Measurements from ENCODE around the gene USP21.

USP21 gene

DNA sequence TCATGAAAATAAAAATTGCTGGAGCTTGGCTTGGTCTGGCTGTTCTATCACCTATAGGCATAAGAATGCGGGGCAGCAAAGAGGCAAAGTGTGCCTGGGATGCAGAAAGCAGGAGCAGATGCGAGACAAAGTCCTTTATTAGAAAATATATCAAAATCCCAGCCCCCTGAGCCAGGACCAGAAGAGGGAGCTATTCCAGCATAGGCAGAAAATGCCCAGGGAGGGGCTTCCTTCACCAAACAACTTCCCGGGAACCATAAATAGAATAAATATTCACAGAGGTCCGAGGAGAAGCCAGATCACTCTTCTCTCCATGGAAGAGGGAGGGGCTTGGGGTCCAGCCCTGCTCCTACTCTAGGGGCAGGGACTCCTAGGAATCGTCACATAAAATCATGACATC lies 11.9 kb downstream of the USP21 start:
- no peak for DNase-seq (ENCODE audit: low spot score)

DNA sequence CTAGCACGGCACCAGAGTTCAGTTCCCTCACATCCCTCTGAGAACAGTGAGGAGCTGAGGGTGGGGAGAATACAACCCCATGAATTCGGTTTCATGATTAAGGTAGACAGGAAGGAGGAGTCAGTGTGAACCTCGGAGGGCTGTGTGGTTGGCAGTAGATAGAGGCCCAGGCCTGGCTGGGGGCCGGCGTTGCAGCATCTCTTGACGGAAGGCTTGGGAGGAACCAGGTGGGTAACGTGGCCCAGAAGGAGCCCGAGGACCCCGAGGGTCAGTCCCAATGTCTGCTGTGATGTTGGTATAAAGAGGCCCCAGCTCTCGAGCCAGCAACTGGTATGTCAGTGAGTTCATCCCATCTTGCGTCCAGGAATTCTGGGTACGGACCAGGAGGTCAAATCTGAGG lies 12.4 kb downstream of the USP21 start:
- DNase-seq (ENCODE audit: low spot score): no peak

DNA sequence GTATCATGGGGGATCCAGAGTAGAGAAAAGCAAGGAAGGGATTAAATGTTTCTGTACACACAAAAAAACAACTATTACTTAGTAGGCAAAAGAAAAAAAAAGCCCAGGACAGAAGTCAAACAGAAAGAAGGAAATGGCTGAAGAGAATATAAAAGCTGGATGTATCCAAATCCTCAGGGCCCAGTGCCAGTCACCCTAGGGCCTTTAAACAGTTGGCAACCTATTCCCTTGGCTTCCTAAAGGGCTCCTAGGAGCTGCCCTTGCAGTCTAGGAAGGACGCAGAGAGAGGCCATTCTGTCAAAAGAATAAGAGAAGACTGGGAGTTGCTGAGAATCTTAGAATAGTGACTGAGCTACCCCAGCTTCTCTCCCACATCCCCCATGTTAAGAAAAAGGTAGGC lies 13.0 kb downstream of the USP21 start:
- DNase-seq (ENCODE audit: low spot score): no peak

DNA sequence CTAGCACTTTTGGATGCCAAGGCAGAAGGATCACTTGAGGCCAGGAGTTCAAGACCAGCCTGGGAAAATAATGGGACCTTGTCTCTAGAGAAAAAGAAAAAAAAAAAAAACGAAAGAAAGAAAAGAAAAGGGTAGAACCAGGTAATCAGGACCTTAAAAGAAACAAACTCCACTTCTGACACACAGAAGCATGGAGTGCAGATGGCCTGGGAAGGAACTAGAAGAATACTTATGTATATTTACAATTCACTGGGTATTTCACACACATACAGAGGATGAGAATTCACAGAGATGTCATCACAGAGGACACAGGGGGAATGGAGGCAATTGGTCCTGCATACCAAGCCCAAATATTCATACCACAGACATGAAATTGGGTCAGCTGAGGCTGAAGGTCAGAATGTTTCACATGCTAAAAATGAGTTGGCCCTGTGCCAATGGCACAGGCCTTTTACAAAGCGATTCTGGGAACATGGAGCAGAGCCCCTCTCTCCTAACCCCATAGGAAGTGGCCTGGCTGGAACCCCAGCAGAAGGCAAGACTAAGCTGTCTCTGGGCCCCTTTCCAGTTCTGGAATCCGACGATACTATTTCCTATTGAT lies 13.6 kb downstream of the USP21 start:
- no peak for DNase-seq (ENCODE audit: low spot score)

DNA sequence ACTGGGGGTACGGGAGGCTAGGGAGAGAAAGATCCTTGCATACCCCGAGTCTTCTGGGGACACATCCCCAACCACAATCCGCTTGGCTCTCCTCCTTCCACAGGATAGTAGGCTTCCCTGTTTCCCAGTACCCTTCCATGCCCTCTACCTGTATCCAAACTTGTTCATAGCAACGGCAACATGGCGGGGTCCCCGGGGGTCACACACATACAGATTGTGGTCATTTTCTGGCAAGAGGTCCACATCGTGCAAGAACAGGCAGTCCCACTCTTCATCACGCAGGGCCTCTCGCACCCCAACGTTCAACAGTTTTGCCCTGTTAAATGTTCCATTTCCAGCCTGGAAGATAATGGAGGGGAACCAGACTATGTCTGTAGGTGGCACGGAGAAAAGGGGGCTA lies 14.4 kb downstream of the USP21 start:
- no peak for DNase-seq (ENCODE audit: low spot score)

DNA sequence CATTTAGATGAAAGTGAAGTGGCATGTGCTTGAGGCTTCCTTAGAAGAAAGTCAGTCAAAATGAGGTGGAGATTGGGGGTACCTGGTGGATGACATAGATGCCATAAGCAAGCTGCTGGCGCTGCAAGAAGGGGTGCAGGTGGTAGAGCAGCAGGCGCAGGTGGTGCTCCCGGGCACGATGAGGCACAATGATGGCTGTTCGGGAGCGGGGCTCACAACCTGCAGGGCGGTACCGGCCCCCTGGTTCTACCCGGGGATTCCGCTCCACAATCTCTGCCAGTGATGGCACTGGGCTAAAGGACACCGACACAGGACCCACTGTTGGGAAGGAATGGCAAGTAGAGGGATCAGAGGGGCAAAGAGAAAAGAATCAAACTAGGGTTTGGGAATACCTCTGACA lies 15.6 kb downstream of the USP21 start:
- no peak for DNase-seq (ENCODE audit: low spot score)

DNA sequence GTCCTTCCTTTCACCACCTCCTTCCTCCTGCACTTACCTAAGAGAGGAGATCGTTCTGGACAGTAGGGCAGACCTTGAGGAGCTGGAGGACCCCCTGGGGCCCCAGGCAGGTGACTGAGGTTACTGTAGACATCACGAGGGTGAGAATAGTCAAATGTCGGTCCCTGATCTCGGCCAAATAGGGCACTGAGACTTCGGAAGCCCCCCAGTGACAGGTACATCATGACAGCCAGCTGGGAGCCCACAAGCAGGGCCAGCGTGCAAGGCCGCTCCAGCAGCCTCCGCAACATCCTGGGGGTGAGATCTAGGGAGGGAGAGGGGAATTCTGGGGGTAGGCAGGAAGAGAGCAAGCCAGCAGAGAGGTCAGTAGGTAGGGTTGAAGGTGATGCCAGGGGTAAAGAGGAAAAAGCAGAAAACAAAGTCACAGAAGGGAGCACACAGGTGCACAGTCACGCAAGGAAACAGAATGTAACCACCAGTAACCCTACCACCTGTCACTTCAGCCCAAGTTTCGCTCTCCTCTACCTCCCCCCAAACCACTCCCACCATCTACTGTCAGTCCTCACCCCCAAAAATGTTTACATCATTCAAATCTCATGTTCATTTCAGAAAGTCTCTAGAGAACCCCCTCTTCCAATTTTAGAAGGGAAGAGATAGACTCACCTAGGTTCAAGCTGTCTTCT lies 16.6 kb downstream of the USP21 start:
- no peak for DNase-seq (ENCODE audit: low spot score)

DNA sequence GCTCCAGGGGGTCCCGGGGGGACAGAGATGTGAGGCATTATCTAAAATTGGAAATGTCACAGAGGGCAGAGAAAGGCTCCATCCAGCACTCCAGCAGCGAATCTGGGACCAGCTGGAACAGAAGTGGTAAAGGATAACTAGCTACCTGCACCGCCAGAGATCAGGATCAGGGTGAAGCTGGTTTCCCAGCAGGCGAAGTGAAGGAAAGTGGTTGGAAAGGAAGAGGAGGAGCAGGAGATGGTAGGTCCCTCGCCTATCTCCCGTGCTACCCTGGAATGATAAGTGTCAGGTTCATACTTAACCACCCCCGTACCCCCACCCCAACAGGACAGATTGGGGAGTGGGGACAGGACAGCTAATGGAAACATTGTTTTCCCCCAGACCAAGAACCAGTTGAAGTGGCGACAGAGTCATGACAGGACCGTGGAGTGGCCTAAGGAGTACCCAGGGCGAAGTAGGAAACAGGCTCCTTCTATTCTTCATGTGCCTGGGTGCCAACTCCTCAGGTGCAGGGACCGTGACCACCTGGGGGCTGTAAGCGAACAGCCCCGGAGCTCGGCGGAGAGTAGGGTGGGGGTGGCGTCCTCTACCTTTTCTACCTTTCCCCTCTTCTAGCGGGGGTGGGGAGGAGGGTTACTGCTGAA lies 17.3 kb downstream of the USP21 start:
- DNase-seq (ENCODE audit: low spot score): no peak

DNA sequence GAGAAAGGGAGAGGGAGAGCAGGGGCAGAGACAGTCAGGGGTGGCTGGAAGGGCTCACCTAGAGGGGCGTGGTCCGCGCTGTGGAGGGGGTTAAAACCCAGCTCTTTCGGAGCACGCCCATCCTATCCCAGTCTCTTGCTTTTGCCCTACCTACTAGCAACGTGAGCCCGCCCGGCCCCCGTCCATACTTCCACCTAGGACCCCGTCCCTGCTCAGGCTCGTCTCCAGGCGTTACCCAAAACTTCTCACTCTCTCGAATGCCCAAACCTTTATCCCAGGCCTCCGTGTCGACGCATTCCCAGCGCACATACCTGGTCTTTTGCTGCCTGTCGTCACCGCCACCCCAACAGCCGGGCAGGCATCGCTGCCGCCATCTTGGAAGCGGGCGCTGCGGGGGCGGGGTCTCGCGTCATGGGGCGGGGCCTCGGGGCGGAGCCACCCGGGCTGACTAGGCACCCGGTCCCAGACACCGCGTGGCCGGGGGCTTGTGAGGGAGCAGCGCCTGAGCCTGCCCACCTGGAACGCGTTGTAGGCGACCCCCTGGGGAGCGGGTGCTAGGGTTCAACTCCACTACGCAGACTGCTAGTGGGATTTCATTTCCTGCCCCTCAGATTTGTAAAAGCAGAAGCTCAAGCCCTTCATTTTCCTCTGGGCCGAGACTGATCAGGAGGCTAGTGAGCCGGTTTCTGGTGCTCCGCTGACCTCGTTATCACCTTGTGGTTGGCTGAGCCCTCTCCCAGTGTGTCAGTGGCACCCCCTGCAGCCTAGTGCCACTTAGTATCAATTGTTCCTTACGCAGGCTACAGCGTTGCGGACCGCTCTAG lies 18.0 kb downstream of the USP21 start, which contains the start of gene B4GALT3:
B4GALT3 (minus strand) TSS at position 396 of the 824 bp plus-strand sequence. CDS start 1,447 bp downstream, outside the sequence.
- DNase-seq (ENCODE audit: low spot score): peak; percentile 85

DNA sequence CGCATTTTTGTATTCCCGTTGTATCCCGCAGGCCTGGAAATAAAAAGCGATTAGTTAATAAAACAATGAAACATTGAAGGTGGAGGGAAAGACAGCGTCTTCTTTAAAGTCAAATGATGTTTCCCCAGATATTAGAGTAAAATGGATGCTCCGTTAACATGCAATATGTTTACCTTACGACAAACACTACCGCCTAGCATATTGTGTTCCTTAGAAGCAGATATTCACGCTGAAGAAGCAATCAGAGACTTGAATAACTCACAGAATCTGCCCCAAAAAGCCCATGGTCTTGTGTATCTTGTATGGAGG lies 18.6 kb downstream of the USP21 start:
- no peak for DNase-seq (ENCODE audit: low spot score)

DNA sequence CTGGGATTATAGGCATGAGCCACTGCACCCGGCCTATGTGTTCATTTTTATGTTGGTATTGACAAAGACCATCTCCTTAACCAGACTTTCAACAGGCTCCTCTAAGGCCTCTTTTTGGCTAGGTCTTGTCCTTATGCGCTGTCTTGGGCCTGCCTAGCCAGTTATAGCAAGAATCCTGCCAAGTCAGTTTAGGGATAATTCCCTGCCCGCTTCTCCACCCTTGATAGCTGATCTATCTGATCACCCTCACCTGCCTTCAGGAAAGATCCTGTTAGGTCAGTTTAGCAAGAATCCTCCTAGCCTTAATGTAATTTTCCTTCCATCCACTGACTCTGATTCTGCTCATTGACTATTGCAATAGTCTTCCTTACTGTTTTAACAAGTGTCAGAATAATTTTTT lies 20.4 kb downstream of the USP21 start:
- DNase-seq (ENCODE audit: low spot score): no peak

DNA sequence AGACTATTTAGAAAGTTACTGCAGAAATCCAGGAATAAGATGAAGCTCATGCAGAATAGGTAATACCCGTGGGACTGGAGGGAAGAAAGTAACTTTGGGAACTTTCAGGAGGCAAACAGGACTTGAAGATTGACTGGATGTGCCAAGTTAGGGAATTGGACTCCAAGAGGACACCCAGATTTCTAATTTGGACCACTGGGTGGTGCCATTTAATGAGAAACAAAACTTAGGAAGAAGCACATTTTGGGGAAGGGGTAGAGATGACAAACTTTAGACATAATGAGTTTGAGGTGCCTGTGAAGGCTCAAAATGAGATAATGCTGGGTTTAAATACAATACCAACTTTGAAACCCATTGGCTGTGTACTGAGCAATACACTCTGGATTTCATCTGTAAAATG lies 21.3 kb downstream of the USP21 start:
- DNase-seq (ENCODE audit: low spot score): no peak

DNA sequence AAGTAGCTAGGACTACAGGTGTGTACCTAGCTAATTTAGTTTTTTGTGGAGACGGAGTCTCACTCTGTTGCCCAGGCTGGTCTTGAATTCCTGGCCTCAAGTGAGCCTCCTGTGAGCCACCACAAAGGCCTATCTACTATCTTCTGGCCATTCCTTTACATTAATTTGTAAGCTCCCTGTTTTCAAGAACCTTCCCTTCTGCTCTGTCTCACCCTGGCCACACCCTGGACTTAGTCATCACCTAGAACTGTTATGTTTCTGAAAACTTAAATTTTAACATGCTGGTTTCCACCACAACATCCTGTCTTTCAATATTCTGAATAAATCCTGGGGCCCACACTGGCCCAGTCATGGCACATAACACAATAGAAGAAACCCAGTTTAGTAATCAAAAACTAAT lies 22.9 kb downstream of the USP21 start:
- no peak for DNase-seq (ENCODE audit: low spot score)

DNA sequence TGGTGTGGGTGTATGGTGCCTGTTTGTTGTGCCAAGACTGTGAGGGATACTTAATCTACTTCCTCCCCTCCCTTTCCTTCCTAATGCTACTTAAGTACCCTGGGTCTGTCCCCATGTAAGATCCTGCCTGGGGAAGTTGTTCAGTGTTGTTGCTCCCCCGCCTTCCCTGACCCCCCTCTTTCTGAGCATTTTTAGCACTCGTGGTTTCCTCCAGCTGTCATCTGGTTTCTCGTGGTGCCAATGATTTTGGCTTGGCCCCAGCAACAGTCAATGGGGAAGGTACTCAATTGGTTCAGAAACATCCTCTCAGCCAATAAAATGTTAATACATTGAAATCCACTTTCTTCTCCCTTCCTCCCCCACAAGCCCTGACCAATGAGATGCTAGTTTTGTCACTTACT lies 26.0 kb downstream of the USP21 start:
- DNase-seq (ENCODE audit: low spot score): peak; percentile 60

DNA sequence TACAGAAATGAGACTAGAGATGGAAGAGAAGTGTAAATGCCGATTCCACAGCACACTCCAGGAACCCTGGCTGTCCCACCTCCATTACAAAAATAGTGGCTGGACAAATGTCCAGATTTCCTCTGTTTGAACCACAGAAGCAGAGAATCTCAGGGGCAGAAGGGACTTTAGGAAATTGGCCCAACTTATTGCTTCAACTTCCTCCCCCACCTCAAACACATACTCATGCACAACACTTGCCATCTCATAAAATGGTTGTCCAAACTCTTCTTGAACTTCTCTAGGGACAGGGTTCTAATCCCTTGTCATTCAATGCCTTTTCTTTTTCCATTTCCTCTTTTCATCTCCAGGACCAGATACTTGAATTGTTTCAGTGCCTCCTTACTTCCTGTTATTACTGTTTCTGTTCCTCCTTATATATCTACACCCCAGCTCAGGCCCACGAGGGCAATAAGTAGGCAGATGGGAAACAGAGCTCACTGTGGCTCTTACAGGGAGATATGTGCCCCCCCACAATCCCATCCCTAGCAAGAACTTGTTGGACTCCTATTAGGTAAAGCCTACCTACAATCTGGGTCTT lies 26.5 kb downstream of the USP21 start:
- DNase-seq (ENCODE audit: low spot score): no peak

DNA sequence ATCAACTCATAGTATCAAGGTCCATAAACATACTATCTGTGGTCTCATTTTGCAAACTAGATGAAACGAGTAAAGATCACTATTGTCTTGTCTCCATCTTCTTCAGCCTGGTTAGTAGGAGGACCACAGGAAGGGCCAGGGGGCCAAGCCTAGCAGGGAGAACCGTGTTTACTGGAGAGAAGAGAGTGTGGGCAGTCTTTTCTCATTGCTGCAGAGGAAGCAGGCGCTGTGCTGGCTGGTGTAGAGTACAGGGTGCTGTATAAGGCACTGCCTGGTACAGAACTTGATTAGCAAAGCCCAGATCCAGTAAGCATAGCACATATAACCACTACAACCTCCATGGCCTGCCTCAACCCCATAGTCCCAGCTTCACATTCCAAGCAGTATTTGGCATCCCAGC lies 28.0 kb downstream of the USP21 start:
- DNase-seq (ENCODE audit: low spot score): no peak

DNA sequence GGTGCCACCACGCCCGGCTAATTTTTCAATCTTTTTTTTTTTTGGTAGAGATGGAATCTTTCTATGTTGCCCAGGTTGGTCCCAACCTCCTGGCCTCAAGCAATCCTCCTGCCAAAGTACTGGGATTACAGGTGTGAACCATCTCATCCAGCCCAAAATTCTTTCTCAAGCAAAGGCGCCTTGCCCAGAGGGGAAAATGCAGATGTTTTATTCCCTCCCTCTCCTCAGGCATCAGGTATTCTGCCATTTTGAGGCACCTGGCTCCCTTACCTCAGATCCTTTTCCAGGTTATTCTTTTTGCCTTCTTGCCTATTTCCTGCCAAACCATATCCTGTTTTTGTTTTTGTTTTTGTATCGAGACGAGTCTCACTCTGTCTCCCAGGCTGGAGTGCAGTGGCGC lies 29.1 kb downstream of the USP21 start:
- no peak for DNase-seq (ENCODE audit: low spot score)

DNA sequence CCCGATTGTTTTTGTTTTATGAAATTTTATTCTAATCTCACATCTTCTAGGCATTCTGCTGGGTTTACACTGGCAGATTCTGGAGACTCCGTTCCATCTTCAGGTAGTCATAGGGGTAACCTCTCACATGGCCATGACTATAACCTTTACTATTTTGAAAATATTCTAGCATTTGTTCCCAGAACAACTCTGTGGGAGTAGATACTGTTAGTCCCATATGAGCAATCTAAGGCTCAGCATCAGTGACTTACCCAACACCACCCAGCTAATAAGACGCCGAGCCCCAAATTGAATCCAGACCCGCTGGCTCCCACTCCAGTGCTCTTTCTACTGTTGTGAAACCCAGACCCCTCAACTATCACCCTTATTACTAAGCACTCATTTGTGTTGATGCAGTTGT lies 29.7 kb downstream of the USP21 start:
- no peak for DNase-seq (ENCODE audit: low spot score)

DNA sequence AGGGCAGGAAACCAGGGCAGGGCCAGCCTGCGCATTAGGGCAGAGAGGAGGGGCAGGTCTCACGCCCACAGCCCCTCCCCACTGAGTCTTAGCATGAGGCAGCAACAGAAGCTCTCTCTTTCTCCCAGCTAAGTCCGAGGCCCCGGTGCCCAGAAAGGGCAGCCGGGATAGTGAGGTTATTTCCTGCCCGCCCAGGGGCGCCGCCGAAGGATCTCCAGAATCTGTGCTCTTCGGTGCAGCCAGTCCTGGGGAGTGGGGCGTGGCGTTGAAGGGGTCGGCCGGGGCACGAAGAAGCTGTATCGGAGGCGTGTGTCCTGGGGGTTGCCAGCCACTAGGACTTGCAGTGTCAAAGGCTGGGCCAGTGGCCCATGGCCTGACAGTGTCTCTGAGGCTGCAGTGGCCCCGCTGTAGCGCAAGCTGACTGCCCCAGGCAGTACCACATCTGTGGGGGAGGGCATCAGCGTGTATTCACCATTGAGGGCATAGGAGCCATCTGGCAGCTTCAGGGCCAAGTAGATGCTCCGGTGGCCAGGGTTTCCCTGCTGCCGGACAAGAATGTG lies 31.7 kb downstream of the USP21 start:
- no peak for DNase-seq (ENCODE audit: low spot score)

DNA sequence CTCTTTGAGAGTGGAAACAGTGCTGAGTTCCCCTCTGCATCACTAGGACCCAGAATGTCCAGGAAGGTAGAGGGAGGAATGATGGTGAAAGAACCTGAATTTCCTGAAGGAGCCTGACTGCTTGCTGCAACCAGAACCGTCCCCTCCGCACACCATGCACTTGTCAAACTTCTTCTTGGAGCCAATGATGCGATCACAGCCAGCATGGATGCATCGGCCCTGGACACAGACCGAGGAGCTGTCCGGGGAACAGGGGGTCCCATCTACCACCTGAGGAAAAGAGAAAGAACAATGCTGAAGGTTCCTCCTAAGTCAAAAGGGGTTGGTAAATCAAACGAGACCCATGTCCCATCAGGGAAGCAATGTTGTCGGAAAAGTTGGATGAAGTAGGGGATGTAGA lies 32.7 kb downstream of the USP21 start:
- DNase-seq (ENCODE audit: low spot score): no peak

DNA sequence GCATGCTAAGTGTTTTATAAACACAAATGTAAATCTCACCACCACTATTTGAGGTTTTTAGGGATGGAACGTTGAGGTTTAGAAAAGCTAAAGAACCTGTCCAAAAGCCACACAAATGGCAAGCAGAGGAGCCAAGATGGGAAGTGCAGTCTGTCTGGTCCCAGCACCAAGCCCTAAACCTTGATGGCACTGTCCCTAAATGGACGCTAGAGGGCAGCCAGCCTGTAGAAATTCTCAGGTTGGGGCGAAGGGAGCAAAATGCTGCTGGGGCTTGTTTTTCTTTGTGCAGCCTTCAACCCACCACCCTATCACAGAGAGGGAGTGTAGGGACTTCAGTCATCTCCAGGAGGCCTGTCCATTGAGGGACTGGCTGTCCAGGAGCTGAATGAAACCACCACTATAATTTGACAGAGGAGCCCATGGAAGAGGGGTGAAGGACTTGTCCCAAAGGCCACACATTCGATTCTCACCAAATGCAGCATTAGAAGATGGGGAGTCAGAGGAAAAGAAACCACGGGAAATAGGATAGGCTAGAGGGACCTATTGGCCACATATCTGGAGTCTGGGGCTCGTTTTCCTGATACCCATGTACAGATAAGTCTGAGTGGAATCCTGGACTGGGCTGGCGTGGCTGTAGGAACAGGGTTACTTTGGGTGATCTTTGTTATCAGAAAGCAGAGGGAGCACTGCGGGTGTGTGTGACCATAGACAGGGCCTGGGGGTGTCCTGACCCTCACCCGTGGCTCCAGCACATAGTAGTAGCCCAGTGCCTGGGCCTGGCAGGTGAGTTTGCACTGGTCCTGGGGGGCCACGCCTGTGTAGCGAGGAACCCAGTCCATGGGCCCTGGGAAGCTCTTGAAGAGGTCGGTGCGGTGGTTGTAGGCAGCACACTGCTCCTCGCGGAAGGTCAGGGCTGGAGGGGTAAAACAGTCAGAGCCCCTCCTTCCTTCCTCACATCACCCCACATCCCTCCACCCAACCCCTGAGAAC lies 33.5 kb downstream of the USP21 start:
- DNase-seq (ENCODE audit: low spot score): peak; percentile 71

Measured in putamen (tissue), 1 donor.